Measurements from ENCODE around the gene NCAM2. TPM values are rescaled to one million over a fixed set of nuclear protein-coding genes. Genes with fewer than 3 reads are reported as not detected.

NCAM2 gene
- total and polyA plus RNA-seq, 2 of the 4 experiments (the other 2 are of a cell fraction): 2.7 to 5.0 TPM

DNA sequence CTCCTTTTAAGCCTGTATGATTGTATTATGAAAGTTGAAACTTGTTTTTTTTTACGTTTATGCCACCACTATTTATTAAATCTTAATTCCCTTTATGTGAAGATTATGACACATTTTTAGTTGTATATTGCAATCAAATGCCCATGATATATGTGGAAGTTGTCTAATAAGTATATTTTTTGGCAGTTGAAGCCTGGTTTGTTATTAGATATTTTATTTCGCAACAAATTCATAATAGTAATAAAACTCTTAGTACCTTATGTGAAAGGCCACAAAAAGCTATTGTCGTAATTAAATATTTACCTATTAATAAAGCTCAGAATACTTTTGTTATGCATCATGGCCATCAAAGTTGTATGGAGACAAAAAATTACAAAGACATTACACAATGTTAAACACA is 386.8 kb downstream of the NCAM2 start:
- no peak overlapping the region for H3K27ac ChIP-seq (ENCODE audit: insufficient read depth, low read length)
- H2BK5ac ChIP-seq (ENCODE audit: low read depth, low read length, poor library complexity, severe bottlenecking): no peak overlapping the region
- H3K9me3 ChIP-seq (ENCODE audit: control insufficient read depth, insufficient read depth, low read length): no peaks in the 10 kb centered on the region
- no peak overlapping the region for H3K4ac ChIP-seq (ENCODE audit: low read depth, low read length)
- no peak overlapping the region for H3K56ac ChIP-seq (ENCODE audit: extremely low read depth, insufficient read depth, low read length)
- H2BK20ac ChIP-seq (ENCODE audit: low read depth, low read length): no peak overlapping the region
- no peaks in the 10 kb centered on the region for H3K79me1 ChIP-seq (ENCODE audit: low read depth in 1 of 2, low read length in 2 of 2)
- no peak overlapping the region for H3K4me3 ChIP-seq (ENCODE audit: insufficient read depth, low read depth, low read length)
- CTCF ChIA-PET: no interaction called here
- H2AFZ ChIP-seq (replicated peaks; ENCODE audit: low read length, poor library complexity): no peak overlapping the region
- no peak overlapping the region for H3K14ac ChIP-seq (replicated peaks; ENCODE audit: low read depth, low read length)
- DNase-seq (no peak), ATAC-seq (ENCODE audit: low read depth) (no peak)
- POLR2A ChIA-PET (ENCODE audit: unreplicated experiment): no interaction called here
- no peak overlapping the region for H2BK120ac ChIP-seq (ENCODE audit: low read depth, low read length)
- in situ Hi-C loops (cut with MboI; ENCODE audit: low sequenced_read_pairs) (no loop called here), intact Hi-C loops (cut with micrococcal nuclease) (no loop called here), dilution Hi-C loops (cut with HindIII; ENCODE audit: low sequenced_read_pairs, unreplicated experiment) (no loop called here)
- no peaks in the 10 kb centered on the region for H3K4me1 ChIP-seq (ENCODE audit: control insufficient read depth, insufficient read depth, low read length)
- H3K18ac ChIP-seq (ENCODE audit: low read depth, low read length): no peak overlapping the region
- no peak overlapping the region for H4K91ac ChIP-seq (ENCODE audit: insufficient read depth, low read depth, low read length)
- no peaks in the 10 kb centered on the region for H3K27me3 ChIP-seq (ENCODE audit: control insufficient read depth, insufficient read depth, low read length)
- H2BK15ac ChIP-seq (ENCODE audit: low read depth, low read length): no peak overlapping the region
- no CpG with 5 or more reads among the region's 3 CpGs for WGBS, 2 experiments (ENCODE audit: extremely low coverage in 2 of 2, insufficient read length in 1 of 2)
- H2AK9ac ChIP-seq (replicated peaks; ENCODE audit: low read depth, low read length, poor library complexity): no peak overlapping the region
- H3K4me2 ChIP-seq (ENCODE audit: low read depth, low read length): no peak overlapping the region
- H4K8ac ChIP-seq (ENCODE audit: low read depth in 2 of 2, low read length in 2 of 2): no peak overlapping the region
- H3K23ac ChIP-seq (ENCODE audit: low read depth, low read length): no peak overlapping the region
- BruUV-seq (replicated peaks): no TSS peak
- no peaks in the 10 kb centered on the region for H4K20me1 ChIP-seq (ENCODE audit: insufficient read depth, low read length)
- TF ChIP-seq, protein P1, sequence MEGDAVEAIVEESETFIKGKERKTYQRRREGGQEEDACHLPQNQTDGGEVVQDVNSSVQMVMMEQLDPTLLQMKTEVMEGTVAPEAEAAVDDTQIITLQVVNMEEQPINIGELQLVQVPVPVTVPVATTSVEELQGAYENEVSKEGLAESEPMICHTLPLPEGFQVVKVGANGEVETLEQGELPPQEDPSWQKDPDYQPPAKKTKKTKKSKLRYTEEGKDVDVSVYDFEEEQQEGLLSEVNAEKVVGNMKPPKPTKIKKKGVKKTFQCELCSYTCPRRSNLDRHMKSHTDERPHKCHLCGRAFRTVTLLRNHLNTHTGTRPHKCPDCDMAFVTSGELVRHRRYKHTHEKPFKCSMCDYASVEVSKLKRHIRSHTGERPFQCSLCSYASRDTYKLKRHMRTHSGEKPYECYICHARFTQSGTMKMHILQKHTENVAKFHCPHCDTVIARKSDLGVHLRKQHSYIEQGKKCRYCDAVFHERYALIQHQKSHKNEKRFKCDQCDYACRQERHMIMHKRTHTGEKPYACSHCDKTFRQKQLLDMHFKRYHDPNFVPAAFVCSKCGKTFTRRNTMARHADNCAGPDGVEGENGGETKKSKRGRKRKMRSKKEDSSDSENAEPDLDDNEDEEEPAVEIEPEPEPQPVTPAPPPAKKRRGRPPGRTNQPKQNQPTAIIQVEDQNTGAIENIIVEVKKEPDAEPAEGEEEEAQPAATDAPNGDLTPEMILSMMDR (conservative IDR thresholded peaks at IDR 0.05; ENCODE audit: low read depth, low read length): no peak
- peak; percentile 56; the same call in 1 of the 2 replicates for TF ChIP-seq CEBPB (IDR thresholded peaks at IDR 0.05; ENCODE audit: low read depth, low read length)
- no peaks in the 10 kb centered on the region for H3K9me1 ChIP-seq (ENCODE audit: insufficient read depth, low read length)
- H3K36me3 ChIP-seq (ENCODE audit: control insufficient read depth, insufficient read depth, low read length): no peaks in the 10 kb centered on the region
- H3K9ac ChIP-seq (ENCODE audit: low read depth, low read length): no peak overlapping the region
- H4K5ac ChIP-seq (ENCODE audit: low read depth, low read length): no peak overlapping the region
- H2AK5ac ChIP-seq (ENCODE audit: low read depth, low read length): no peak overlapping the region
